A549 (cell line): ENCODE measurements around the gene CD300H. TPM values are rescaled to one million over a fixed set of nuclear protein-coding genes. Genes with fewer than 3 reads are reported as not detected.

ENCODE experiments used
- ATAC-seq, 2 experiments: fragments of 200-7000 bp in 1 of 2; fragments of >200 bp in 1 of 2; cut with Nextera tagmentation in 1 of 2; cut with Tn5 transposase in 1 of 2; 3 replicates each; pipeline versions ENCODE4 v1.8.0 to v1.9.1; 2018 to 2020; ENCODE audit warnings: mild to moderate bottlenecking in 1 of 2, moderate library complexity in 1 of 2
- CTCF ChIA-PET: fragments of 300-600 bp; sonication (Branson Sonifier 250); formaldehyde crosslinking; extraction: SDS; loops from one replicate; lab custom pipeline; 2021; ENCODE audit warnings: antibody characterized with exemption, inconsistent platforms; lab: Yijun Ruan, JAX
- POLR2A ChIA-PET: fragments of 350-600 bp; formaldehyde crosslinking; extraction: SDS; loops from one replicate; lab custom pipeline; 2021; ENCODE audit warnings: antibody characterized with exemption, inconsistent platforms; lab: Yijun Ruan, JAX
- DNase-seq, 2 experiments: peaks; one replicate each; pipeline versions ENCODE4 v3.0.0 to v3.0.0-alpha.2; 2011 to 2016; ENCODE audit warnings: low read depth in 1 of 2, low spot score in 1 of 2
- FAIRE-seq: peaks from 2 replicates; lab custom pipeline; 2011; peaks lifted over from hg19 to GRCh38; lab: Jason Lieb, UNC
- H3K27ac ChIP-seq, 2 experiments: fragments of >200 bp; sonication (Bioruptor Twin); formaldehyde crosslinking; 3 replicates each; pipeline ENCODE4 v1.5.1; 2016 to 2017
- H3K4me1 ChIP-seq: fragments of >200 bp; sonication (Bioruptor Twin); formaldehyde crosslinking; 3 replicates; pipeline ENCODE4 v1.6.1; 2016
- H3K4me2 ChIP-seq: fragments of >200 bp; sonication (Bioruptor Twin); formaldehyde crosslinking; 3 replicates; pipeline ENCODE4 v1.6.1; 2016
- H3K4me3 ChIP-seq: fragments of >200 bp; sonication (Bioruptor Twin); formaldehyde crosslinking; 3 replicates; pipeline ENCODE4 v1.5.1; 2016
- H3K9me3 ChIP-seq: fragments of >200 bp; sonication (Bioruptor Twin); formaldehyde crosslinking; 3 replicates; pipeline ENCODE4 v1.6.1; 2016
- BHLHE40 ChIP-seq: IDR thresholded peaks from 2 replicates; pipeline ENCODE4 v1.6.1; 2012; ENCODE audit warnings: low read depth, low read length, inconsistent platforms
- CBX2 ChIP-seq: fragments of 200-600 bp; sonication (generic); IDR thresholded peaks from 2 replicates; pipeline ENCODE4 v1.6.1; 2016; ENCODE audit warnings: low read depth, mild to moderate bottlenecking, borderline replicate concordance
- CHD2 ChIP-seq: fragments of 150-350 bp; IDR thresholded peaks from 2 replicates; pipeline ENCODE4 v1.6.1; 2014; ENCODE audit warnings: low read length; ENCODE audit not compliant: partially characterized antibody
- CTCF ChIP-seq: fragments of >200 bp; sonication (Bioruptor Twin); formaldehyde crosslinking; IDR thresholded peaks from 3 replicates; pipeline ENCODE4 v1.5.1; 2016
- EHF ChIP-seq: fragments of 250-450 bp; sonication (Bioruptor Pico); IDR thresholded peaks from 2 replicates; pipeline ENCODE4 v1.5.0; 2020; ENCODE audit warnings: mild to moderate bottlenecking
- ESRRA ChIP-seq: fragments of 150-350 bp; IDR thresholded peaks from 2 replicates; pipeline ENCODE4 v1.6.1; 2014; ENCODE audit warnings: mild to moderate bottlenecking, low read length, borderline replicate concordance
- FOSB ChIP-seq: fragments of 250-450 bp; sonication (Bioruptor Pico); IDR thresholded peaks from 2 replicates; pipeline ENCODE4 v1.5.0; 2020; ENCODE audit warnings: mild to moderate bottlenecking, moderate library complexity
- FOSL2 ChIP-seq, 2 experiments: fragments of 450-650 bp in 1 of 2; fragments of >200 bp in 1 of 2; sonication (Bioruptor Twin) in 1 of 2; formaldehyde crosslinking; IDR thresholded peaks; 2 replicates each; pipeline versions ENCODE4 v1.5.0 to v1.6.1; 2016 to 2020; ENCODE audit warnings: mild to moderate bottlenecking in 1 of 2, moderate library complexity in 1 of 2
- HES2 ChIP-seq: fragments of >200 bp; sonication (Bioruptor Twin); formaldehyde crosslinking; IDR thresholded peaks from 2 replicates; pipeline ENCODE4 v1.6.1; 2016
- HEYL ChIP-seq: fragments of 250-450 bp; sonication (Bioruptor Pico); IDR thresholded peaks from 2 replicates; pipeline ENCODE4 v1.8.0; 2021; ENCODE audit warnings: mild to moderate bottlenecking, moderate library complexity
- HMGXB4 ChIP-seq: fragments of 250-450 bp; sonication (Bioruptor Pico); IDR thresholded peaks from 2 replicates; pipeline ENCODE4 v1.5.0; 2021; ENCODE audit warnings: mild to moderate bottlenecking, moderate library complexity, borderline replicate concordance
- JUN ChIP-seq, 2 experiments: fragments of >200 bp; sonication (Bioruptor Twin); formaldehyde crosslinking; IDR thresholded peaks; 2 replicates in 1 of 2; 3 replicates in 1 of 2; pipeline ENCODE4 v1.6.1; 2016 to 2017
- JUNB ChIP-seq: fragments of >200 bp; sonication (Bioruptor Twin); formaldehyde crosslinking; IDR thresholded peaks from 2 replicates; pipeline ENCODE4 v1.6.1; 2016
- MAFK ChIP-seq: fragments of 450-650 bp; IDR thresholded peaks from 2 replicates; pipeline ENCODE4 v1.6.1; 2014; ENCODE audit not compliant: partially characterized antibody
- MAX ChIP-seq: IDR thresholded peaks from 2 replicates; pipeline ENCODE4 v1.6.1; 2012
- MAZ ChIP-seq: fragments of 150-350 bp; IDR thresholded peaks from 2 replicates; pipeline ENCODE4 v1.6.1; 2014; ENCODE audit warnings: antibody characterized with exemption, low read depth, low read length, borderline replicate concordance
- MYC ChIP-seq: IDR thresholded peaks from 2 replicates; pipeline ENCODE4 v1.6.1; 2012; ENCODE audit warnings: mild to moderate bottlenecking, inconsistent platforms, low read length, improper control_type of control experiment, borderline replicate concordance
- NFE2L2 ChIP-seq: fragments of 150-350 bp; conservative IDR thresholded peaks from 2 replicates; pipeline ENCODE4 v1.6.1; 2014; ENCODE audit warnings: low read length
- NR3C1 ChIP-seq: fragments of >200 bp; sonication (Bioruptor Twin); formaldehyde crosslinking; IDR thresholded peaks from 3 replicates; pipeline ENCODE4 v1.6.1; 2017
- PBX3 ChIP-seq: IDR thresholded peaks from 2 replicates; pipeline ENCODE4 v1.6.1; 2012
- PHF8 ChIP-seq: fragments of 200-600 bp; sonication (generic); IDR thresholded peaks from 2 replicates; pipeline ENCODE4 v1.6.1; 2016; ENCODE audit warnings: low read depth, mild to moderate bottlenecking, antibody characterized with exemption, moderate library complexity, borderline replicate concordance
- POLR2A ChIP-seq: IDR thresholded peaks from 2 replicates; pipeline ENCODE4 v1.6.1; 2012; ENCODE audit warnings: mild to moderate bottlenecking, low read length
- POLR2AphosphoS2 ChIP-seq: conservative IDR thresholded peaks from 2 replicates; pipeline ENCODE4 v1.6.1; 2012; ENCODE audit warnings: low read length, improper control_type of control experiment, inconsistent platforms
- RCOR1 ChIP-seq: fragments of 150-350 bp; IDR thresholded peaks from 2 replicates; pipeline ENCODE4 v1.6.1; 2014; ENCODE audit warnings: antibody characterized with exemption, low read length, low read depth
- RFX5 ChIP-seq: fragments of 450-650 bp; IDR thresholded peaks from 2 replicates; pipeline ENCODE4 v1.7.1; 2014; ENCODE audit warnings: antibody characterized with exemption, mild to moderate bottlenecking, moderate library complexity
- SMC3 ChIP-seq: fragments of >200 bp; sonication (Bioruptor Twin); formaldehyde crosslinking; IDR thresholded peaks from 3 replicates; pipeline ENCODE4 v1.6.1; 2018; ENCODE audit warnings: inconsistent platforms
- SREBF2 ChIP-seq: fragments of 450-650 bp; IDR thresholded peaks from 2 replicates; pipeline ENCODE4 v1.6.1; 2014; ENCODE audit warnings: mild to moderate bottlenecking, moderate library complexity
- TFCP2L1 ChIP-seq: fragments of 250-450 bp; sonication (Bioruptor Pico); IDR thresholded peaks from 2 replicates; pipeline ENCODE4 v1.5.0; 2021; ENCODE audit warnings: mild to moderate bottlenecking
- USF2 ChIP-seq: fragments of 450-650 bp; IDR thresholded peaks from 2 replicates; pipeline ENCODE4 v1.6.1; 2014; ENCODE audit warnings: antibody characterized with exemption
- ZC3H11A ChIP-seq: fragments of 450-650 bp; IDR thresholded peaks from 2 replicates; pipeline ENCODE4 v1.6.1; 2014; ENCODE audit warnings: antibody characterized with exemption, mild to moderate bottlenecking
- ZSCAN20 ChIP-seq: fragments of 250-450 bp; sonication (Bioruptor Pico); IDR thresholded peaks from 2 replicates; pipeline ENCODE4 v1.8.0; 2022; ENCODE audit warnings: mild to moderate bottlenecking, moderate library complexity
- WGBS: methylation state at CpG from one replicate; pipeline ENCODE4 v1.1.6; 2017; ENCODE audit errors: missing lambda C conversion rate; 5-methylcytosine and 5-hydroxymethylcytosine counted together
- polyA plus RNA-seq, 4 experiments: library from polyadenylated mRNA; depleted of rRNA in 3 of 4; stranded (reverse); fragments of >200 nt; fragmentation: RNase III in 1 of 4; extraction: RNeasy Plus Mini Kit Qiagen cat#74134 plus additional on column Dnase treatment in 1 of 4; gene quantifications; 2 replicates in 3 of 4; 3 replicates in 1 of 4; pipeline ENCODE4 v1.2.3, GENCODE V29; 2011 to 2017

Gene CD300H
- polyA plus RNA-seq, 2 of the 4 experiments (the other 2 are of a cell fraction) = 0.50 TPM; not detected in 1

- TF ChIP-seq ESRRA (no peak), CBX2 (no peak), EHF (no peak), FOSL2 (IDR thresholded peaks at IDR 0.05) (no peak), FOSL2 (CRISPR knock-in tag; IDR thresholded peaks at IDR 0.05) (no peak), USF2 (no peak), RFX5 (no peak), CHD2 (no peak), NR3C1 (no peak)
These were observed 15.3 kb upstream of the CD300H start (continued) for GRCh38 chr17:74582633-74583032.

- no peaks in the 10 kb centered on the region for H3K4me1 ChIP-seq
- 63% methylated on average over 7 of the region's 7 CpGs for WGBS
- FAIRE-seq (no peak), DNase-seq (no peak), ATAC-seq (no peak)
- no peaks in the 10 kb centered on the region for H3K9me3 ChIP-seq
- no peak overlapping the region for H3K27ac ChIP-seq
- POLR2A ChIA-PET = interaction anchor here (0.7 kb wide), 1 partner anchor 11 kb away, joined by 3 read pairs; no protein-coding TSS in a partner anchor
- TF ChIP-seq ZSCAN20 = no peak
- no peak for TF ChIP-seq FOSB (CRISPR knock-in tag)
- TF ChIP-seq JUNB = no peak
- no peak for TF ChIP-seq BHLHE40
- no peak for TF ChIP-seq MAX
- TF ChIP-seq NFE2L2 = no peak
- no peak for TF ChIP-seq HMGXB4 (CRISPR knock-in tag)
- TF ChIP-seq TFCP2L1 (CRISPR knock-in tag) = no peak
- TF ChIP-seq POLR2AphosphoS2 = no peak
- no peak for TF ChIP-seq JUN (IDR thresholded peaks at IDR 0.05)
- TF ChIP-seq FOSL2 (IDR thresholded peaks at IDR 0.05) = no peak
- TF ChIP-seq FOSL2 (CRISPR knock-in tag; IDR thresholded peaks at IDR 0.05) = no peak
- no peak for TF ChIP-seq MAFK
- TF ChIP-seq CBX2 = no peak
- TF ChIP-seq PHF8 = no peak
- CTCF ChIA-PET = interaction anchor here (1.0 to 8.7 kb wide), 7 partner anchors 10 to 212 kb away, joined by 3 to 53 read pairs (median 6); partner anchors contain the start of gene CD300H
- no peak overlapping the region for H3K4me2 ChIP-seq
- no peak overlapping the region for H3K4me3 ChIP-seq
These were observed 12.6 kb upstream of the CD300H start for GRCh38 chr17:74579900-74580299.

GRCh38 chr17:74578979-74579378 lies 11.7 kb upstream of the CD300H start:
- FAIRE-seq (no peak), DNase-seq (no peak), ATAC-seq (no peak)
- Histone ChIP-seq H3K27ac (no peak overlapping the region), H3K4me2 (no peak overlapping the region), H3K4me1 (no peaks in the 10 kb centered on the region), H3K9me3 (no peaks in the 10 kb centered on the region), H3K4me3 (no peak overlapping the region)
- ChIA-PET CTCF (interaction anchor here (0.6 to 8.7 kb wide), 7 partner anchors 9 to 211 kb away, joined by 3 to 53 read pairs (median 4); partner anchors contain the start of genes CD300H and RAB37), POLR2A (no interaction called here)
- 59% methylated on average over 9 of the region's 9 CpGs for WGBS
- TF ChIP-seq USF2 = no peak
- TF ChIP-seq CBX2 = no peak
- no peak for TF ChIP-seq SMC3
- TF ChIP-seq POLR2A = no peak
- no peak for TF ChIP-seq PBX3
- TF ChIP-seq SREBF2 = no peak
- TF ChIP-seq FOSB (CRISPR knock-in tag) = no peak
- TF ChIP-seq CTCF = no peak
- TF ChIP-seq MAZ = no peak
- no peak for TF ChIP-seq MYC
- no peak for TF ChIP-seq RCOR1
- TF ChIP-seq ZC3H11A = no peak
- no peak for TF ChIP-seq HEYL (CRISPR knock-in tag)
- no peak for TF ChIP-seq PHF8
- TF ChIP-seq HES2 = no peak
